ENCODE results near the gene AMZ2.
"Not testable (repeated sequence)": the region's sequence is repeated elsewhere in the genome, so short reads cannot be mapped to it uniquely, and the experiment has no call there.

AMZ2 gene

DNA sequence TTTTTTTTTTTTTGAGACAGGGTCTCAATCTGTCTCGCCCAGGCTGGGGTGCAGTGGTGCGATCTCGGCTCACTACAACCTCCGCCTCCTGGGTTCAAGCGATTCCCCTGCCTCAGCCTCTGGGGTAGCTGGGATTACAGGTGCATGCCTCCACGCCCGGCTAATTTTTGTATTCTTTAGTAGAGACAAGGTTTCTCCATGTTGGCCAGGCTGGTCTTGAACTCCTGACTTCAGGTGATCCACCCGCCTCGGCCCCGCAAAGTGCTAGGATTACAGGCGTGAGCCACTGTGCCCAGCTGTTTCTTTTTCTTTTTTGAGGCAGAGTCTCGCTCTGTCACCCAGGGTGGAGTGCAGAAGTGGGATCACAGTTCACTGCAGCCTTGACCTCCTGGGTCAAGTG lies 27.1 kb upstream of the AMZ2 start:
- not testable (repeated sequence) for DNase-seq

- DNase-seq = no peak
Observed at GRCh38 chr17:68221786-68222185, 26.1 kb upstream of the AMZ2 start.

- DNase-seq = no peak
Observed at GRCh38 chr17:68222606-68223005, 25.2 kb upstream of the AMZ2 start.

DNA sequence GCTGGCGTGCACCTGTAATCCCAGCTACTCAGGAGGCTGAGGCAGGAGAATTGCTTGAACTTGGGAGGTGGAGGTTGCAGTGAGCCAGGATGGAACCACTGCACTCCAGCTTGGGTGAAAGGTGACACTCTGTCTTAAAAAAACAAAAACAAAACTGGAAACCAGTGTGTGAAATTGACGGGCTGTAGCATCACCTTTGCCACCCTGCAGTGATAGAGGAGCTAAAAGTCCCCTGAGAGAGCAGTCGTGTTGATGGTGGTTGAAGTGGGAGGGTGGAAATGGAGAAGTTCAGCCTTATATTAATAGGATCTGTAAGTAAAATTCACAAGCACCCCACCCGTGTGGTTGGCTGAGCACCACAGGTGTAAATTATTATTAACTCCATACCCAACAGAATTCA lies 22.8 kb upstream of the AMZ2 start:
- not testable (repeated sequence) for DNase-seq

DNA sequence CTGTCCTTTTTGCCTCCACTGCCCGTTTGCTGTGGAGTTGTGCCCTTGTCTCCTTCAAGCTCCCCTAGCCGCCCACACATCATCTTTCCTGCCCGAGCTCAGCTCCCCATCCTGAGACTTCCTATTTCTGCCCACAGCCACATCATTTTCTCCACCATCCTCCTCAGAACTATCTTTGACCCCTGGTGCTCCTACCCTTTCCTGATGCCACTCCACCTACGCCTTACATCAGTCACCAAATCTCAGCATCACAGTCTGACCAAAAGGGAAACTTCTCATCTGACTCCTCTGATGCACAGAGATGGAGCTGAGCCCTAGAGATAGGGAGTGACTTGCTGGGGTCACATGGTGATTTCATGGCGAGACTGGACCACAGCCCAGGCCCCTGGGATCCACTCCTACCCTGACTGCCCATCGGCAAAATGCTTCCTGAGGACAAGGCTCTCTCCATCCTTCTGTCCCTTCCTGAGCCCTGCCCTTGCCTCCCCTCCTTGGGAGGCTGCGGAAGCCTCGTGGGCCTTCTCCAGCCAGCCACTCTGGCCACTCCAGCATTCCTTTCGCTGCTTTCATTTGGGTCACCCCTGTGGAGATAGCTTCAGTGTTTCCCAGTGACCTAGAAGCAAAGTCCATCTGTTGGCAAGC lies 19.7 kb upstream of the AMZ2 start:
- not testable (repeated sequence) for DNase-seq

GRCh38 chr17:68228817-68229570 lies 18.8 kb upstream of the AMZ2 start:
- peak; percentile 46 for DNase-seq

DNA sequence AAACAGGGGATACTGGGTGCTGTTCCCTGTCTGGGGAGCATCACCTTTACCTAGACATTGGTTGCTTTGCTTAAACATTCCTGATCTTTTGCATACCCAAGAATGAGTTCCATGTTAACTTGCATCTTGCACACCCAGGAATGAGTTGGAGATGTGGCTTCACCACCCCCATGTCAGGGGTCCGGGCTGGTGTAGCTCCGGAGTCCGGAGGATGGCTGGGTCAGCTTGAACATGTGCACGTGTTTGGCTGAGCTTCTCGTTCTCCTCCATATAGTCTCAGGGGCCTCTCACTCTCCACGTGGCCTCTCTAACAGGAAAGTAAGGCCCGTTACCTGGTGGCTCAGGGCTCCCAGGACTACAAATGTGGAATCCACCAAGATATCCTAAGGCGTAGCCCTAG lies 18.2 kb upstream of the AMZ2 start:
- DNase-seq = no peak

DNA sequence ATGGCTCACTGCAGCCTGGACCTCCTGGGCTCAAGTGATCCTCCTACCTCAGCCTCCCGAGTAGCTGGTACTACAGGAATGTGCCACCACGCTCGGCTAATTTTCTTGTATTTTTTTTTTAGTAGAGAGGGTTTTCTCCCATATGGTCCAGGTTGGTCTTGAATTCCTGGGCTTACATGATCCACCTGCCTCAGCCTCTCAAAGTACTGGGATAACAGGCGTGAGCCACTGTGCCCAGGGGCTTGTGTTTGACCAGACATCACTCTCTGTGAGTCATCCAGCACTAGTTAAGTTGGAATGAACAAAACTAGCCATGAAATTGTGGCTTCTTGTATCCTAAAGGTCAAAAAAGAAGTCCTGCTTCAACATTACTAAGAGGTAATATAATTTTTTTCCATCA lies 16.7 kb upstream of the AMZ2 start:
- DNase-seq = not testable (repeated sequence)

DNA sequence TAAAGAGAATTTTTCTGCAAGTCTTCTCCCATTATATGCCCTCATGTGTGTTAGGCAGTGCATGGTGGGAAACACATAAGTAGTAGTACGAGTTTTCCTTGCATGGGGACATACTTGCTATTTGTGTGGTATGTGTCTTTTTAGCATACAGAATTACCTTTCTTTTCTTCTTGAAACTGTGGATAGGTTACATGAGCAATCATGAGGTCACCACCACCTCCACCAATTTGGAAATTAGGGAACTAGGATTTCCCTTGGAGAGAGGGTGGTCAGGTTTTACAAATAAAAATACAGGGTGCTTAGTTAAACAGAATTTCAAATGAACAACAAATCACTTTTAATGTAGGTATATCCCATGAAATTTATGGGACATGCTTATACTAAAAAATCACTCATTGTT lies 16.3 kb upstream of the AMZ2 start:
- no peak for DNase-seq

- not testable (repeated sequence) for DNase-seq
Observed at GRCh38 chr17:68232741-68233140, 15.1 kb upstream of the AMZ2 start.

- not testable (repeated sequence) for DNase-seq
Observed at GRCh38 chr17:68234726-68235335, 13.0 kb upstream of the AMZ2 start.

DNA sequence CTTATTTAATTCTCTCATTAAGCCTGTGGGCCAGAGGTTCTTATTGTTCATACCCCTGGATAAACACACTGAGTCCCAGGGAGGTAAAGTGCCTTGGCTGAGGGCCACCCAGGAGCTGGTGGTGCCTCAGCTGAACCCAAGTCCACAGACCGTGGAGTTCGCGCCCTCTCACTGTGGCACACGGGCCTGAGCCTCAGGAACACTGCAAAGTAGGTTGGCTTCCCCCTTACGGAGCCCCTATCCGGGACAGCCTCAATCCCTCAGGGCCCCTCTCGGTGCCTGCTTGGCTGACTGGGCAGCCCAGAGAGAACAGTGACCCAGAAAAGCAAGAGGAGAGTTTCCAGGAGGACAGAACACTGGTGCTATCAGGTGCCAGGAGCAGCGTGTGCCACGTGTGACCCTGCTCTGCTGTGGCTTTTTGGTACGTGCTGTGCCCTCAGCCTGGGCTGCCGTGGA lies 12.5 kb upstream of the AMZ2 start:
- not testable (repeated sequence) for DNase-seq

GRCh38 chr17:68237369-68238163 lies 10.3 kb upstream of the AMZ2 start:
- not testable (repeated sequence) for DNase-seq

DNA sequence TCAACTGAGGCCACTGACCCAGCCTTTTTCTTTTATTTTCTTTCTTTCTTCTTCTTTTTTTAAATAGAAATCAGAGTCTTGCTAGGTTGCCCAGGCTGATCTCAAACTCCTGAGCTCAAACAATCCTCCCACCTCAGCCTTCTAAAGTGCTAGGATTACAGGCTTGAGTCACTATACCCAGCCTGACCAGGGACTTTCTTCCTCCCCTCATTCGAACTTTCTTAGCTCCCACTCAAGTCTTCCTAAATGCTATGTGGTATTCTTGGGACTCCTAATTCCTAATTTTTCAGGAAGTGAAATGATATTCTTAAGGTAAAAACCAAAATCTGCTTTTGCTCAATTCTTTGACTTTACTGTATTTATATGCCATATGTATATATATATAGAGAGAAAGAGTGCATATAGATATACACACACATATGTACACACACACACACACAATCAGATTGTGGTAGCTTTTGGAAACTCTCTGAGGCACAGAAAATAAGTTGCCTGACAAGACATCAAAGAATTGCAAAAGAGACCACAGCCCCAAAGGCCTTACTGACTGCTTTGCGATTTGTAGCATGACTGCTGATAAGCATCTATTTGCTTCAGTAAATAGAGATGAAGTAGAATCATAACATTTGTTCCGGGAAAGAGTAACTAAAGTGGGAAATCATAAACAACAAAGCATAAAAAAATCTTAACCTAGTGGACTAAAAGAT lies 9.5 kb upstream of the AMZ2 start:
- no peak for DNase-seq

GRCh38 chr17:68238871-68239253 lies 9.0 kb upstream of the AMZ2 start:
- DNase-seq = no peak

DNA sequence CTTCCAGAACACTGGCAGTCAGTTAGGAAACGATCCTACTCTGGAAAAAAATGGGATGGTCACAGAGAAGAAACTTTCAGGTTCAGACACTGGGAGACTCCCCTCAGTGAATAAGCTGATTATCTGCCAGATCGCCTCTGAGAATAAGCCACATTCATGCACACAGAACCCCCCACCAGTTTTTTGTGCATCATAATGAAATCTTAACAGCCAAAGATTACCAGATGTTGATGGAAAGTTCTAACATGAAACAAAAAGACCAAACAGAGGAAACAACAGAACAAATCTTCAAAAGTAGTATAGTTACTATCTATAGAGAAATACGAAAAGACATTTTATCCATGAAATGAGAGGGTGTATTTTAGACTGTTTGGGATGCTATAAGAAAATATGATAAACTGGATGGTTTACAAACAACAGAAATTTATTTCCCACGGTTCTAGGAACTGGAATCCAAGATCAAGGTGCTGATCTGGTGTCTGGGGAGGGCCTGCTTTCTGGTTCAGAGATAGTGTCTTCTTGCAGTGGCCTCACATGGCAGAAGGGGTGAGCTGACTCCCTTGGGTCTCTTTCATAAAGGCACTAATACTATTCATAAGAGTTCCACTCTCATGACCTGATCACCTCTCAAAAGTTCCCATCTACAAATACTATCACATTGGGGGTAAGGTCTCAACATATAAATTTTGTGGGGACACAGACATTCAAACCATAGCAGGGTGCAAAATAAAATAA lies 8.0 kb upstream of the AMZ2 start:
- no peak for DNase-seq

DNA sequence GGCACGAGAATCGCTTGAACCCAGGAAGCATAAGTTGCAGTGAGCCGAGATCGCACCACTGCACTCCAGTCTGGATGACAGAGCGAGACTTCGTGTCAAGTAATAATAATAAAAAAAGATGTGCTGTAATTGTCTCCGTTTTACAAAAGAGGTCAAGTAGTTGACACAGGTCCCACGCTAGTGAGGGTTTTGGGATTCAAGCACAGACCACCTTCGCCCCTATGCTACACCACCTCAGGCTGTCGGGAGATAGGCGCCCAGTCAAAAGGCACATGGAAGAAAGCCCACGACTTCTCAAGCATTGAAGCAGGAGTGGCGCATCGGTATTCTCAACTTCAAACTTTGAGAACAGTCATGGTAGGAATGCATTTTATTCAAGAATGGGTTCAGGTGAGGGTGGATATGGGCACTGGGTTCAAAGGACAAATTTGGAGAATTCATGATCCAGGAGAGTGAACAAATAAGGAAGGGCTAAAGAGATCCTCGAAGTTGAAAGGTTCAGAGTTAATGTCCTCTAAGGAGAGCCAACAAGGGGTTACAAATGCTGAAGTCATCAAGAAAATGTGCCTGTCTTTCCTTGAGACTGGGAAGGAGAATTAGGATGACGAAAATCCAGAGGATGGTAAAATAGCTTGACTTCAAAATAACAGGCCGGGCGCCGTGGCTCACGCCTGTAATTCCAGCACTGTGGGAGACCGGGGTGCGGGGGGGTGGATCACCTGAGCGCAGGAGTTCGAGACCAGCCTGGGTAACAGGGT lies 1.4 kb upstream of the AMZ2 start:
- DNase-seq = no peak

DNA sequence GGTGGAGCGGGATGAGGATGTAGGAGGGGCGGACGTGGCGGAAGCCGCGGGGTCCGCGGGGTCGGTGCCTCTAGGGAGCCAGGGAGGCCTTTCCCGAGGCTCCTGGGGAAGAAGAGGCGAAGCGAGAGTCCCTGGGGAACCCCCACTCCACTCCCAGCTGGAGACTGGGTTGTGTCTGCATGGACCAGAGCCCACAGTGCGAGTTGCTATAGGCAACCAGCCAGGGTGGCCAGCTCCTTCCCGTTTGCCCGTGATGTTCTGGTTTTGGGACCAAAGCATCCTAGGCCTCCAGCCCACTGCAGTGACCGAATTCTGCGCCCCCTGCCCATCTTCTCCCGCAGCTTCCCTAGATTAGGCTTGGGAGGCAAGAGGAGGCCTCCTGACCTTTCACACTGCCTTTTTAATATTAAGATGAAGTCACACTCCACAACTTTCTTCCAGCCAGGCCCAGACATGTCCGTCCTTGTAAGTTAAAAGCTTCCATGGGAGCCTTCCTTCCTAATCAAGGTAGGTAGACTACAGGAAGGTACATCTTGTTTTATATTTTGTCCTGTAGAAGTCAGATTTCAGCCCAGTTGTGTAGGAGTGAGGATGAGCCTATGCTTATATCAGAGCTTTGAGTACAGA lies 469 bp downstream of the AMZ2 start:
- no peak for DNase-seq

DNA sequence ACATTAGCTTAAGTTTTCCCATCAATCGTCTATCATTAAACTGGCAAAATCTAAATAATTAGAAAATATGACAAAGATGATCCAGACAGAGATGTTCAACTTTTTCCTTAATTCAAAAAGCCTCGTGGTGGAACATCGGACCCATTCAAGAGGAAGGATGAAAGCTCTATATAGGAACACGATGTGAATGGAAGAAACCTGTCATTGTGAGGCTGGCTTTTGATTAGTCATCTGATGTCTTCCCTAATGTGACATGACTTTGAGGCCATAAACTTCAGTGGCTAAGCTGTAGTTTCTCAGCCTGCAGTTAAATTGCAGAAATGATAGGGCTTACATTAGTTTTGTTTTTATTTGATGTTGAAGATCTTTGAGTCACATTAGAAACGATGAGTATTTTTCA lies 1.0 kb downstream of the AMZ2 start:
- no peak for DNase-seq

DNA sequence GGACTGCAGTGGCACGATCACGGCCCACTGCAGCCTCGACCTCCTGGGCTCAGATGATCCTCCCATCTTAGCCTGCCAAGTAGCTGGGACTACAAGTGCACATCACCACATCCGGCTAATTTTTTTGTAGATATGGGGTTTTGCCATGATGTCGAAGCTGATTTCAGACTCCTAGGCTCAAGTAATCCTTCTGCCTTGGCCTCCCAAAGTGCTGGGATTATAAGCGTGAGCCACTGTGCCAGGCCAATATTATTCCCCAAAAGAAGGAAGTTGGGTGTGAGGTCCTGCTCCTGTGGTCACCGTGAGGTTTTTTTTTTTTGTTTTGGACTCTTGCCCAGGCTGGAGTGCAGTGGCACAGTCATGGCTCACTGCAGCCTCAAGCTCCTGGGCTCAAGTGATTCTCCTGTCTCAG lies 1.5 kb downstream of the AMZ2 start:
- DNase-seq = no peak

GRCh38 chr17:68253426-68253825 lies 5.6 kb downstream of the AMZ2 start:
- DNase-seq = not testable (repeated sequence)

Data from DMS 273 treated with DMSO at 0.1 percent for 48 hours (cell line).